AG04449 (cell line): ENCODE measurements around the gene LGR6.

Experiments used
- CTCF ChIA-PET: fragments of 350-600 bp; formaldehyde crosslinking; extraction: SDS; loops from one replicate; lab custom pipeline; 2021; ENCODE audit warnings: antibody characterized with exemption; lab: Yijun Ruan, JAX
- POLR2A ChIA-PET: fragments of 400-600, 350-600 bp; formaldehyde crosslinking; extraction: SDS; loops from one replicate; lab custom pipeline; 2020; ENCODE audit warnings: antibody characterized with exemption, inconsistent platforms; lab: Yijun Ruan, JAX
- DNase-seq: peaks from one replicate; pipeline ENCODE4 v3.0.0-alpha.2; 2010; ENCODE audit warnings: low read depth, low spot score
- H3K4me3 ChIP-seq: 2 replicates; pipeline ENCODE4 v1.5.1; 2011; ENCODE audit warnings: low read depth, mild to moderate bottlenecking, control low read depth, low read length
- CTCF ChIP-seq: IDR thresholded peaks from one replicate; pipeline ENCODE4 v1.5.1; 2011; ENCODE audit warnings: mild to moderate bottlenecking, moderate library complexity, low read length, control low read depth, inconsistent platforms; ENCODE audit not compliant: insufficient read depth; ENCODE audit errors: missing control alignments

LGR6 gene

GRCh38 chr1:202205523-202206190, 12.1 kb downstream of the LGR6 start:
- no peak overlapping the region for H3K4me3 ChIP-seq
- ChIA-PET CTCF (interaction anchor here (0.8 to 1.3 kb wide), 3 partner anchors 16 to 111 kb away, joined by 4 read pairs; no protein-coding TSS in a partner anchor), POLR2A (no interaction called here)
- TF ChIP-seq CTCF = no peak
- DNase-seq = no peak

- POLR2A ChIA-PET = no interaction called here
These were observed 13.7 kb downstream of the LGR6 start for GRCh38 chr1:202207292-202207691.

GRCh38 chr1:202208351-202208857, 14.8 kb downstream of the LGR6 start:
- CTCF ChIA-PET = interaction anchor here (1.5 to 1.6 kb wide), 2 partner anchors 18 to 28 kb away, joined by 5 to 6 read pairs; no protein-coding TSS in a partner anchor
- POLR2A ChIA-PET = no interaction called here
- no peak for TF ChIP-seq CTCF
- H3K4me3 ChIP-seq = no peak overlapping the region
- no peak for DNase-seq

More at GRCh38 chr1:202207292-202207691, 13.7 kb downstream of the LGR6 start:
- CTCF ChIA-PET = interaction anchor here (1.1 to 1.5 kb wide), 4 partner anchors 15 to 101 kb away, joined by 3 to 6 read pairs (median 4); no protein-coding TSS in a partner anchor
- peak; percentile 23 for DNase-seq
- peak; percentile 23 for TF ChIP-seq CTCF
- H3K4me3 ChIP-seq = no peak overlapping the region

- H3K4me3 ChIP-seq = no peak overlapping the region
- ChIA-PET POLR2A (interaction anchor here (1.3 kb wide), 1 partner anchor 10 kb away, joined by 3 read pairs; no protein-coding TSS in a partner anchor), CTCF (interaction anchor here (1.1 to 2.5 kb wide), 4 partner anchors 17 to 105 kb away, joined by 3 to 11 read pairs (median 3); partner anchors contain the start of gene LGR6)
- DNase-seq = no peak
- peak; percentile 3 for TF ChIP-seq CTCF
These were observed 16.8 kb downstream of the LGR6 start for GRCh38 chr1:202210385-202210784.

- no peak for TF ChIP-seq CTCF
- ChIA-PET POLR2A (interaction anchor here (0.6 to 1.3 kb wide), 2 partner anchors 11 to 138 kb away, joined by 3 to 4 read pairs; no protein-coding TSS in a partner anchor), CTCF (interaction anchor here (0.9 to 2.5 kb wide), 5 partner anchors 18 to 509 kb away, joined by 3 to 11 read pairs (median 3); partner anchors contain the start of gene LGR6)
- no peak for DNase-seq
- no peak overlapping the region for H3K4me3 ChIP-seq
These were observed 17.4 kb downstream of the LGR6 start for GRCh38 chr1:202210969-202211368.

GRCh38 chr1:202212787-202213186, 19.2 kb downstream of the LGR6 start:
- TF ChIP-seq CTCF = no peak
- ChIA-PET POLR2A (no interaction called here), CTCF (interaction anchor here (2.9 to 3.6 kb wide), 2 partner anchors 24 kb away, joined by 11 to 21 read pairs; no protein-coding TSS in a partner anchor)
- no peak overlapping the region for H3K4me3 ChIP-seq
- no peak for DNase-seq
